VCaP (cell line): ENCODE measurements around the gene GEMIN7.

ENCODE experiments used
- H3K27ac ChIP-seq: fragments of 450-650 bp; 2 replicates; pipeline ENCODE4 v1.5.1; 2017
- CTCF ChIP-seq: fragments of 450-650 bp; conservative IDR thresholded peaks from 2 replicates; pipeline ENCODE4 v1.5.1; 2017; ENCODE audit warnings: mild to moderate bottlenecking, moderate library complexity

The GEMIN7 gene

GRCh38 chr19:45121827-45122345, 42.8 kb downstream of the GEMIN7 start:
- H3K27ac ChIP-seq = peak overlapping the region; percentile 68
- no peak for TF ChIP-seq CTCF

GRCh38 chr19:45122832-45123231, 43.8 kb downstream of the GEMIN7 start:
- peak overlapping the region; percentile 68 for H3K27ac ChIP-seq
- no peak for TF ChIP-seq CTCF

GRCh38 chr19:45123440-45123850, 44.4 kb downstream of the GEMIN7 start:
- H3K27ac ChIP-seq = peak overlapping the region; percentile 68

GRCh38 chr19:45124021-45124420, 45.0 kb downstream of the GEMIN7 start:
- H3K27ac ChIP-seq = peak overlapping the region; percentile 68
- TF ChIP-seq CTCF = no peak

More at GRCh38 chr19:45123440-45123850, 44.4 kb downstream of the GEMIN7 start:
- TF ChIP-seq CTCF = no peak

GRCh38 chr19:45125360-45125759, 46.3 kb downstream of the GEMIN7 start:
- no peak overlapping the region; the same call in 1 of the 2 replicates for H3K27ac ChIP-seq
- TF ChIP-seq CTCF = no peak

- H3K27ac ChIP-seq = no peak overlapping the region
- TF ChIP-seq CTCF = peak; percentile 77
These were observed 47.0 kb downstream of the GEMIN7 start for GRCh38 chr19:45125975-45126493.

- no peak for TF ChIP-seq CTCF
These were observed 47.6 kb downstream of the GEMIN7 start for GRCh38 chr19:45126654-45127053.

More at GRCh38 chr19:45126654-45127053, 47.6 kb downstream of the GEMIN7 start:
- no peak overlapping the region for H3K27ac ChIP-seq
